ENCODE data around the gene ACMSD.

Gene ACMSD

DNA sequence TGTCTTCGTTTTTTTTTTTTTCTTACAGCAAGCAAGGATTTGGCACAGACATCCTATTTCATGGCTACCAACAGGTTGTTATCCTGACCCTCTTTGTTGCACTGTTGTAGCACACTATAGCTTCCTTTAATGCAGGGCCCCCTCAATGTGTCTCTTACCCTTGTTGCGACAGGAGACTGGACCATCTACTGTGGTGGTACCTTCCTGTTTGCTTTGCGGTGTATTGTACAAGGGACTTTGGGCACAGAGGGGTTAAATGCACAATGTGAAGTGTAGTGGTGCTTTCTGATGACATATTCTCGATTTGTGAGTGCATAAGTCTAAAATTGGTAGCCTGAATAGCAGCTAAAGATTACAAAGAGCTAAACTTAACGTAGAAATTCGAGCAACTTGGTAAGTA lies 107.7 kb downstream of the ACMSD start:
- TF ChIP-seq, protein P1, sequence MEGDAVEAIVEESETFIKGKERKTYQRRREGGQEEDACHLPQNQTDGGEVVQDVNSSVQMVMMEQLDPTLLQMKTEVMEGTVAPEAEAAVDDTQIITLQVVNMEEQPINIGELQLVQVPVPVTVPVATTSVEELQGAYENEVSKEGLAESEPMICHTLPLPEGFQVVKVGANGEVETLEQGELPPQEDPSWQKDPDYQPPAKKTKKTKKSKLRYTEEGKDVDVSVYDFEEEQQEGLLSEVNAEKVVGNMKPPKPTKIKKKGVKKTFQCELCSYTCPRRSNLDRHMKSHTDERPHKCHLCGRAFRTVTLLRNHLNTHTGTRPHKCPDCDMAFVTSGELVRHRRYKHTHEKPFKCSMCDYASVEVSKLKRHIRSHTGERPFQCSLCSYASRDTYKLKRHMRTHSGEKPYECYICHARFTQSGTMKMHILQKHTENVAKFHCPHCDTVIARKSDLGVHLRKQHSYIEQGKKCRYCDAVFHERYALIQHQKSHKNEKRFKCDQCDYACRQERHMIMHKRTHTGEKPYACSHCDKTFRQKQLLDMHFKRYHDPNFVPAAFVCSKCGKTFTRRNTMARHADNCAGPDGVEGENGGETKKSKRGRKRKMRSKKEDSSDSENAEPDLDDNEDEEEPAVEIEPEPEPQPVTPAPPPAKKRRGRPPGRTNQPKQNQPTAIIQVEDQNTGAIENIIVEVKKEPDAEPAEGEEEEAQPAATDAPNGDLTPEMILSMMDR (IDR thresholded peaks at IDR 0.05; ENCODE audit: low read depth, low read length), result no peak
- no peak for DNase-seq (ENCODE audit: extremely low read depth, low read depth)

DNA sequence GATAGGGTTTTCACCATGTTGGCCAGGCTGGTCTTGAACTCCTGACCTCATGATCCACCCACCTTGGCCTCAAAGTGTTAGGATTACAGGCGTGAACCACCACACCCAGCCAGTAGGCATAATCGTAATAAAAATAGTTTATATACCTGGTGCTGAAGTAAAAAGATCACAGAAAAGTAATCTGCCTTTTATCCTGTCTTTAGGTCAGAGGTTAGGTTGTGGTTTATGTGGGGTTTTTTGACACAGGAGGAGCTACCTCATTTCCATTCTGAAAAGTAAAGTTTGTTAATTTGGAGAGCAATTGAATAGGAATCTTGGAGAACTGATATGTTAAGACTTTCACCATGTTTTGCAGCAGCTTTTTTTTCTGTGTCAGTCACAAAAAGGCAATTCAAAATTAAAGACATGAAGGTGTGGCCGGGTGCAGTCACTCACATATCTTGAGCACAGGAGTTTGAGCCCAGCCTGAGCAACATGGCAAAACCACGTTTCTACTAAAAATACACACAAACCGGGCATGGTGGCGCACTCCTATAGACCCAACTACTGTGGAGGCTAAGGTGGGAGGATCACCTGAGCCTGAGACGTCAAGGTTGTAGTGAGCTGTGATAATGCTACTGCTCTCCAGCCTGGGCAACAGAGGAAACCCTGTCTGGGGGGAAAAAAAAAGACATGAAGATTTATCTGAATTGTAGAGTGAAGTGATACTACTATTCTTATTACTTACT lies 111.7 kb downstream of the ACMSD start:
- TF ChIP-seq, protein P1 (IDR thresholded peaks at IDR 0.05; ENCODE audit: low read depth, low read length), result no peak
- DNase-seq (ENCODE audit: extremely low read depth, low read depth), result no peak

DNA sequence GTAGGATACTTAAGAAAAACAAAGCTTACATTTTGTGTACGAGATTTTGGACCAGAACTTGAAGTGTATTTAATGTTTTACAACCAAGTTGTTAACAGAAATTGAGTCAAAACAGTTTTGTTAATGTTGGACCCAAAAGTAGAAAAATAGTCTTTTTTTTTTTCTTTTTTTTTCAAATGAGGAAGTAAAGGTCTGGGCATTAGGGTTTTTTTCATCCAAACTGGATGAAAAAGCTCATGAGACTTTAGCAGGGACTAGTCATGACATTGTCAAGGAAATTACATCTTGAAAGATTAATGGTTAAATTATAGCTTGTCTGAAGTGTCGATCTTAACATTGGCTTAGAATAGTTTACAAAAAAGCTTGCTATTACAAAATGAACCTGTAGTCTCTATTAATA lies 112.5 kb downstream of the ACMSD start:
- TF ChIP-seq, protein P1 (IDR thresholded peaks at IDR 0.05; ENCODE audit: low read depth, low read length), result no peak
- no peak for DNase-seq (ENCODE audit: extremely low read depth, low read depth)

Data from AG09319 (cell line).